HG03565 (cell line): ENCODE data around the gene TEX30.

Source experiments
- ATAC-seq: cut with Tn5 transposase; IDR thresholded peaks from one replicate; pipeline ENCODE4 v1.9.1; 2021; ENCODE audit warnings: mild to moderate bottlenecking, moderate library complexity; ENCODE audit not compliant: unreplicated experiment

The TEX30 gene

GRCh38 chr13:102773441-102774213 lies at the start of gene TEX30:
Gene TEX30 (minus strand): TSS chr13:102773786. CDS start chr13:102770026, 3,760 bp downstream.
- peak; percentile 92 for ATAC-seq

GRCh38 chr13:102817907-102818306 lies 44.3 kb upstream of the TEX30 start:
- ATAC-seq: no peak

GRCh38 chr13:102817241-102817640 lies 43.7 kb upstream of the TEX30 start:
- ATAC-seq: no peak

- no peak for ATAC-seq
Observed at GRCh38 chr13:102816708-102817107, 43.1 kb upstream of the TEX30 start.

GRCh38 chr13:102815788-102816187 lies 42.2 kb upstream of the TEX30 start:
- no peak for ATAC-seq

GRCh38 chr13:102814793-102815192 lies 41.2 kb upstream of the TEX30 start:
- ATAC-seq: no peak

GRCh38 chr13:102814025-102814607 lies 40.5 kb upstream of the TEX30 start:
- ATAC-seq: no peak

- ATAC-seq: no peak
Observed at GRCh38 chr13:102812611-102813287, 39.2 kb upstream of the TEX30 start.

- no peak for ATAC-seq
Observed at GRCh38 chr13:102807699-102808098, 34.1 kb upstream of the TEX30 start.

- ATAC-seq: no peak
Observed at GRCh38 chr13:102805680-102806079, 32.1 kb upstream of the TEX30 start.

GRCh38 chr13:102800145-102801041 lies 26.8 kb upstream of the TEX30 start:
- peak; percentile 71 for ATAC-seq

GRCh38 chr13:102799426-102800144 lies 26.0 kb upstream of the TEX30 start:
- peak; percentile 1 for ATAC-seq

- ATAC-seq: peak; percentile 79
Observed at GRCh38 chr13:102798581-102799425, 25.2 kb upstream of the TEX30 start, which contains the start of the genes BIVM and POGLUT2. Gene BIVM (plus strand): TSS chr13:102799119. CDS start chr13:102807268, 8,149 bp downstream. Gene POGLUT2 (minus strand): TSS chr13:102798976. CDS start chr13:102798670, 306 bp downstream.

- no peak for ATAC-seq
Observed at GRCh38 chr13:102793611-102794355, 20.2 kb upstream of the TEX30 start.

- no peak for ATAC-seq
Observed at GRCh38 chr13:102792396-102792795, 18.8 kb upstream of the TEX30 start.

- ATAC-seq: no peak
Observed at GRCh38 chr13:102788683-102789082, 15.1 kb upstream of the TEX30 start.

- ATAC-seq: no peak
Observed at GRCh38 chr13:102784483-102784882, 10.9 kb upstream of the TEX30 start.

GRCh38 chr13:102781591-102781990 lies 8.0 kb upstream of the TEX30 start:
- ATAC-seq: no peak
